Measurements from ENCODE around the gene NUBPL. TPM values are rescaled to one million over a fixed set of nuclear protein-coding genes. Genes with fewer than 3 reads are reported as not detected.
A peak's percentile ranks its signal among the peaks of the same experiment; 100 is the strongest.

NUBPL gene
- polyA plus RNA-seq, 1 of the 3 experiments (the other 2 are of a cell fraction) = 4.0 TPM

GRCh38 chr14:31819281-31819680, 258.1 kb downstream of the NUBPL start:
- ChIA-PET POLR2A (no interaction called here), CTCF (no interaction called here)
- Histone ChIP-seq H3K9me3 (no peaks in the 10 kb centered on the region), H3F3A (replicated peaks; ENCODE audit: insufficient read depth) (no peaks in the 10 kb centered on the region), H3K27ac (ENCODE audit: low read depth in 2 of 2, low read length in 1 of 2) (no peak overlapping the region), H3K9ac (no peak overlapping the region), H3K79me2 (ENCODE audit: insufficient read depth) (no peaks in the 10 kb centered on the region), H2AFZ (ENCODE audit: low read depth) (no peak overlapping the region), H4K20me1 (ENCODE audit: insufficient read depth) (no peaks in the 10 kb centered on the region), H3K27me3 (ENCODE audit: insufficient read depth) (no peaks in the 10 kb centered on the region), H3K4me3 (ENCODE audit: low read depth in 2 of 2, low read length in 1 of 2) (no peak overlapping the region), H3K36me3 (replicated peaks in 1 of 2; ENCODE audit: control insufficient read depth in 1 of 2, insufficient read depth in 2 of 2, low read length in 1 of 2) (peaks cover 0 to 4% of the 10 kb centered on the region in 2 experiments), H3K4me1 (ENCODE audit: control insufficient read depth in 1 of 2, insufficient read depth in 2 of 2, low read depth in 1 of 2, low read length in 1 of 2) (no peaks in the 10 kb centered on the region; a peak in 2 of 4 replicates), H3K4me2 (no peak overlapping the region), H3K9me2 (no peaks in the 10 kb centered on the region)
- peak; percentile 36 for DNase-seq
- no peak for TF ChIP-seq JUND (IDR thresholded peaks at IDR 0.05)
- peak; percentile 60; the same call in 1 of the 2 replicates for TF ChIP-seq GATA2 (CRISPR knock-in tag; IDR thresholded peaks at IDR 0.05)
- TF ChIP-seq FOXJ3 (CRISPR knock-in tag; IDR thresholded peaks at IDR 0.05) = no peak
- TF ChIP-seq, protein P1, sequence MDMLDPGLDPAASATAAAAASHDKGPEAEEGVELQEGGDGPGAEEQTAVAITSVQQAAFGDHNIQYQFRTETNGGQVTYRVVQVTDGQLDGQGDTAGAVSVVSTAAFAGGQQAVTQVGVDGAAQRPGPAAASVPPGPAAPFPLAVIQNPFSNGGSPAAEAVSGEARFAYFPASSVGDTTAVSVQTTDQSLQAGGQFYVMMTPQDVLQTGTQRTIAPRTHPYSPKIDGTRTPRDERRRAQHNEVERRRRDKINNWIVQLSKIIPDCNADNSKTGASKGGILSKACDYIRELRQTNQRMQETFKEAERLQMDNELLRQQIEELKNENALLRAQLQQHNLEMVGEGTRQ (IDR thresholded peaks at IDR 0.05; ENCODE audit: borderline replicate concordance, low read depth, low read length) = no peak
- TF ChIP-seq SIN3A (IDR thresholded peaks at IDR 0.05; ENCODE audit: borderline replicate concordance, low read depth, low read length) = no peak
- TF ChIP-seq EP300 (IDR thresholded peaks at IDR 0.05; ENCODE audit: borderline replicate concordance in 1 of 2, low read depth in 1 of 2, low read length in 1 of 2) = peak in 1 of 2 experiments; percentile 63; a peak in 1 of 4 replicates
- TF ChIP-seq MXI1 (IDR thresholded peaks at IDR 0.05; ENCODE audit: low read depth, low read length) = no peak
- peak; percentile 91 for TF ChIP-seq RCOR1 (IDR thresholded peaks at IDR 0.05; ENCODE audit: low read length)

GRCh38 chr14:31825459-31825858, 264.3 kb downstream of the NUBPL start:
- DNase-seq = no peak
- Histone ChIP-seq H3K27ac (ENCODE audit: low read depth in 2 of 2, low read length in 1 of 2) (no peak overlapping the region), H3F3A (replicated peaks; ENCODE audit: insufficient read depth) (no peaks in the 10 kb centered on the region), H3K4me1 (ENCODE audit: control insufficient read depth in 1 of 2, insufficient read depth in 2 of 2, low read depth in 1 of 2, low read length in 1 of 2) (no peaks in the 10 kb centered on the region), H3K27me3 (ENCODE audit: insufficient read depth) (no peaks in the 10 kb centered on the region), H4K20me1 (ENCODE audit: insufficient read depth) (no peaks in the 10 kb centered on the region), H3K9me3 (no peaks in the 10 kb centered on the region), H3K9ac (no peak overlapping the region), H3K36me3 (replicated peaks in 1 of 2; ENCODE audit: control insufficient read depth in 1 of 2, insufficient read depth in 2 of 2, low read length in 1 of 2) (peaks cover 0 to 3% of the 10 kb centered on the region in 2 experiments), H2AFZ (ENCODE audit: low read depth) (no peak overlapping the region), H3K4me2 (no peak overlapping the region), H3K9me2 (no peaks in the 10 kb centered on the region), H3K4me3 (ENCODE audit: low read depth in 2 of 2, low read length in 1 of 2) (no peak overlapping the region), H3K79me2 (ENCODE audit: insufficient read depth) (no peaks in the 10 kb centered on the region)
- ChIA-PET CTCF (no interaction called here), POLR2A (no interaction called here)
- TF ChIP-seq TCF12 (IDR thresholded peaks at IDR 0.05) (no peak), TAF1 (IDR thresholded peaks at IDR 0.05; ENCODE audit: borderline replicate concordance, low read depth, low read length) (no peak), EP300 (IDR thresholded peaks at IDR 0.05; ENCODE audit: borderline replicate concordance in 1 of 2, low read depth in 1 of 2, low read length in 1 of 2) (no peak), MAX (IDR thresholded peaks at IDR 0.05; ENCODE audit: low read depth) (no peak), REST (IDR thresholded peaks at IDR 0.05; ENCODE audit: low read depth, low read length) (no peak), FOXJ3 (CRISPR knock-in tag; IDR thresholded peaks at IDR 0.05) (no peak), TEAD4 (IDR thresholded peaks at IDR 0.05; ENCODE audit: borderline replicate concordance, insufficient read depth) (no peak), MEF2A (IDR thresholded peaks at IDR 0.05; ENCODE audit: borderline replicate concordance, low read depth) (no peak), POLR2AphosphoS5 (IDR thresholded peaks at IDR 0.05; ENCODE audit: low read depth, low read length) (no peak), GABPA (IDR thresholded peaks at IDR 0.05; ENCODE audit: low read depth) (no peak), RXRA (IDR thresholded peaks at IDR 0.05; ENCODE audit: borderline replicate concordance, low read depth) (no peak), NRF1 (IDR thresholded peaks at IDR 0.05; ENCODE audit: low read depth, low read length) (no peak), FOSL2 (IDR thresholded peaks at IDR 0.05; ENCODE audit: borderline replicate concordance, low read depth) (no peak)
- TF ChIP-seq, protein P2, sequence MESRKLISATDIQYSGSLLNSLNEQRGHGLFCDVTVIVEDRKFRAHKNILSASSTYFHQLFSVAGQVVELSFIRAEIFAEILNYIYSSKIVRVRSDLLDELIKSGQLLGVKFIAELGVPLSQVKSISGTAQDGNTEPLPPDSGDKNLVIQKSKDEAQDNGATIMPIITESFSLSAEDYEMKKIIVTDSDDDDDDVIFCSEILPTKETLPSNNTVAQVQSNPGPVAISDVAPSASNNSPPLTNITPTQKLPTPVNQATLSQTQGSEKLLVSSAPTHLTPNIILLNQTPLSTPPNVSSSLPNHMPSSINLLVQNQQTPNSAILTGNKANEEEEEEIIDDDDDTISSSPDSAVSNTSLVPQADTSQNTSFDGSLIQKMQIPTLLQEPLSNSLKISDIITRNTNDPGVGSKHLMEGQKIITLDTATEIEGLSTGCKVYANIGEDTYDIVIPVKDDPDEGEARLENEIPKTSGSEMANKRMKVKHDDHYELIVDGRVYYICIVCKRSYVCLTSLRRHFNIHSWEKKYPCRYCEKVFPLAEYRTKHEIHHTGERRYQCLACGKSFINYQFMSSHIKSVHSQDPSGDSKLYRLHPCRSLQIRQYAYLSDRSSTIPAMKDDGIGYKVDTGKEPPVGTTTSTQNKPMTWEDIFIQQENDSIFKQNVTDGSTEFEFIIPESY (IDR thresholded peaks at IDR 0.05; ENCODE audit: borderline replicate concordance, low read depth) = no peak
- TF ChIP-seq, protein P3, sequence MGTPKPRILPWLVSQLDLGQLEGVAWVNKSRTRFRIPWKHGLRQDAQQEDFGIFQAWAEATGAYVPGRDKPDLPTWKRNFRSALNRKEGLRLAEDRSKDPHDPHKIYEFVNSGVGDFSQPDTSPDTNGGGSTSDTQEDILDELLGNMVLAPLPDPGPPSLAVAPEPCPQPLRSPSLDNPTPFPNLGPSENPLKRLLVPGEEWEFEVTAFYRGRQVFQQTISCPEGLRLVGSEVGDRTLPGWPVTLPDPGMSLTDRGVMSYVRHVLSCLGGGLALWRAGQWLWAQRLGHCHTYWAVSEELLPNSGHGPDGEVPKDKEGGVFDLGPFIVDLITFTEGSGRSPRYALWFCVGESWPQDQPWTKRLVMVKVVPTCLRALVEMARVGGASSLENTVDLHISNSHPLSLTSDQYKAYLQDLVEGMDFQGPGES (IDR thresholded peaks at IDR 0.05; ENCODE audit: low read depth, low read length) = no peak
